GM21367 (cell line): ENCODE data around the gene NUMB.

Experiments used
- ATAC-seq: cut with Tn5 transposase; IDR thresholded peaks from one replicate; pipeline ENCODE4 v1.9.1; 2021; ENCODE audit not compliant: unreplicated experiment

The NUMB gene

GRCh38 chr14:73235531-73236155, 222.7 kb downstream of the NUMB start:
- no peak for ATAC-seq

GRCh38 chr14:73234586-73235394, 223.6 kb downstream of the NUMB start:
- no peak for ATAC-seq

- no peak for ATAC-seq
Measured at GRCh38 chr14:73234029-73234428, 224.3 kb downstream of the NUMB start.

- no peak for ATAC-seq
Measured at GRCh38 chr14:73233564-73233963, 224.8 kb downstream of the NUMB start.

- ATAC-seq: no peak
Measured at GRCh38 chr14:73232984-73233383, 225.4 kb downstream of the NUMB start.

- ATAC-seq: no peak
Measured at GRCh38 chr14:73231981-73232851, 226.1 kb downstream of the NUMB start.

- ATAC-seq: no peak
Measured at GRCh38 chr14:73230051-73230450, 228.3 kb downstream of the NUMB start.

- no peak for ATAC-seq
Measured at GRCh38 chr14:73227812-73228781, 230.2 kb downstream of the NUMB start.

GRCh38 chr14:73225496-73225895, 232.8 kb downstream of the NUMB start:
- no peak for ATAC-seq
